ENCODE data around the gene ABHD12B. TPM values are rescaled to one million over a fixed set of nuclear protein-coding genes. Genes with fewer than 3 reads are reported as not detected.

The ABHD12B gene
- total and polyA plus RNA-seq, 2 experiments from 2014 or later = 9.0 to 52.8 TPM

DNA sequence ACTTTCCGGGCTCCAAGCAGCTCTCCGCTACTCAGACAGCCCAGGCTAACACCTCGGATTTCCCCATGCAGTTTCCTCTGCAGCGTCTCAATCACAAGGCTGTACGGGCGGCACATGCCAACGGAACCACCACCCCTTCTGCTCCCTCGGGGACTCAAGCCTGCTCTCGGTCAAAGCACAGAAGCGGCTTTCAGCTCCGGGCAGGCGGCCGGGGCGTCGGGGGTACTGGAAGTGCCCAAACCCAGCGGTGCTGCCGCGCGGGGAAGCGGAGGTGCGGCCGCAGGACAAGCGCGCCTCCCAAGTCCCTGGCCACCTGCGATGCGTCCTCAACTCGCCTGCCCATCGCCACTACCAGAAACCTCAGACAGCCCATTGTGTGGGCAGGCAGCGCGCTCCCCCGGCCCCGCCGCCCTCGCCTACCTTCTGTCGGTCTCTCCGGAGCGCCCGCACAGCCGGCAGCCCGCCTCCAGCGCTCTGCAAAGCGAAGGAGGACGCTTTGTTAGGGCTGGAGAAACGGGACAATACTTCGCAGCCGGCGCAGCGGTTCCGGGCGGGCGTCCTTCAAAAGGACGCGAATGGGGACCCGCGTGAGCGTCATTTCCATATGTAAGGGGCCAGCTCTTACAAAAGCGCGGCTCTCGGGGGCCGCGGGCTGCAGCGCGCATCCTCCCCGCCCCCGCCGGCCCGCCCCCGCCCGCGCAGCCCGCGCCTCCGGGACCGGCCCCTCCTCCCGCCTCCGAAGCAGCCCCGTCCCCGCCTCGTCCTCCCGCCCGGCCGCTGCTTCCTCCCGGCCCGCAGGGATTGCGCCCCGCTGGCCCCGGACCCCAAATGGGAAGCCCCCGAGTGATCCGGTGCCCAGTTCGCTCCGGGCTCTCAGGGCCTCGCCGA is 41.6 kb upstream of the ABHD12B start:
- peak overlapping the region; percentile 77 for H3K4me3 Mint-ChIP-seq
- Histone ChIP-seq H3K79me2 (replicated peaks; ENCODE audit: insufficient read depth) (peaks cover 35% of the 10 kb centered on the region), H3K27me3 (ENCODE audit: insufficient read depth) (peaks cover 89% of the 10 kb centered on the region), H3F3A (replicated peaks; ENCODE audit: low read depth) (peaks cover 16% of the 10 kb centered on the region), H2AFZ (peak overlapping the region; percentile 83), H3K9me2 (ENCODE audit: insufficient read depth) (no peaks in the 10 kb centered on the region), H3K36me3 (ENCODE audit: insufficient read depth) (no peaks in the 10 kb centered on the region), H3K4me1 (ENCODE audit: insufficient read depth) (peaks cover 20% of the 10 kb centered on the region), H4K20me1 (replicated peaks; ENCODE audit: insufficient read depth) (peaks cover 41% of the 10 kb centered on the region), H3K4me2 (peak overlapping the region; percentile 97), H3K27ac (ENCODE audit: low read depth) (no peak overlapping the region), H3K4me3 (peak overlapping the region; percentile 84)
- ATAC-seq = peak; percentile 73
- no peak overlapping the region for H3K27ac Mint-ChIP-seq
- DNase-seq (ENCODE audit: low spot score) = peak; percentile 83
- peaks cover 66% of the 10 kb centered on the region for H3K27me3 Mint-ChIP-seq (ENCODE audit: insufficient read depth, low read depth, poor library complexity)
- peaks cover 3% of the 10 kb centered on the region; the same call in 2 of the 3 replicates for H3K36me3 Mint-ChIP-seq (ENCODE audit: low read depth)
- TF ChIP-seq EZH2 (IDR thresholded peaks at IDR 0.05; ENCODE audit: low read depth, unreplicated experiment) (peak; percentile 4), ETS1 (IDR thresholded peaks at IDR 0.05) (no peak), NANOG (IDR thresholded peaks at IDR 0.05; ENCODE audit: borderline replicate concordance) (no peak), CREB1 (CRISPR knock-in tag; IDR thresholded peaks at IDR 0.05; ENCODE audit: low read depth) (0 out of 2 replicates have a peak, but pooled peaks have one; percentile 18), ZNF331 (CRISPR knock-in tag; IDR thresholded peaks at IDR 0.05; ENCODE audit: low read depth) (no peak), POLR2AphosphoS5 (IDR thresholded peaks at IDR 0.05; ENCODE audit: low read depth) (0 out of 2 replicates have a peak, but pooled peaks have one; percentile 14), ZNF114 (CRISPR knock-in tag; IDR thresholded peaks at IDR 0.05) (no peak), EZH2phosphoT487 (IDR thresholded peaks at IDR 0.05; ENCODE audit: unreplicated experiment) (no peak), JUNB (IDR thresholded peaks at IDR 0.05; ENCODE audit: unreplicated experiment) (no peak), STAT1 (IDR thresholded peaks at IDR 0.05; ENCODE audit: unreplicated experiment) (no peak)
- TF ChIP-seq, protein P1, sequence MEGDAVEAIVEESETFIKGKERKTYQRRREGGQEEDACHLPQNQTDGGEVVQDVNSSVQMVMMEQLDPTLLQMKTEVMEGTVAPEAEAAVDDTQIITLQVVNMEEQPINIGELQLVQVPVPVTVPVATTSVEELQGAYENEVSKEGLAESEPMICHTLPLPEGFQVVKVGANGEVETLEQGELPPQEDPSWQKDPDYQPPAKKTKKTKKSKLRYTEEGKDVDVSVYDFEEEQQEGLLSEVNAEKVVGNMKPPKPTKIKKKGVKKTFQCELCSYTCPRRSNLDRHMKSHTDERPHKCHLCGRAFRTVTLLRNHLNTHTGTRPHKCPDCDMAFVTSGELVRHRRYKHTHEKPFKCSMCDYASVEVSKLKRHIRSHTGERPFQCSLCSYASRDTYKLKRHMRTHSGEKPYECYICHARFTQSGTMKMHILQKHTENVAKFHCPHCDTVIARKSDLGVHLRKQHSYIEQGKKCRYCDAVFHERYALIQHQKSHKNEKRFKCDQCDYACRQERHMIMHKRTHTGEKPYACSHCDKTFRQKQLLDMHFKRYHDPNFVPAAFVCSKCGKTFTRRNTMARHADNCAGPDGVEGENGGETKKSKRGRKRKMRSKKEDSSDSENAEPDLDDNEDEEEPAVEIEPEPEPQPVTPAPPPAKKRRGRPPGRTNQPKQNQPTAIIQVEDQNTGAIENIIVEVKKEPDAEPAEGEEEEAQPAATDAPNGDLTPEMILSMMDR (conservative IDR thresholded peaks at IDR 0.05; ENCODE audit: low read depth in 2 of 2) = no peak
- TF ChIP-seq, protein P2, sequence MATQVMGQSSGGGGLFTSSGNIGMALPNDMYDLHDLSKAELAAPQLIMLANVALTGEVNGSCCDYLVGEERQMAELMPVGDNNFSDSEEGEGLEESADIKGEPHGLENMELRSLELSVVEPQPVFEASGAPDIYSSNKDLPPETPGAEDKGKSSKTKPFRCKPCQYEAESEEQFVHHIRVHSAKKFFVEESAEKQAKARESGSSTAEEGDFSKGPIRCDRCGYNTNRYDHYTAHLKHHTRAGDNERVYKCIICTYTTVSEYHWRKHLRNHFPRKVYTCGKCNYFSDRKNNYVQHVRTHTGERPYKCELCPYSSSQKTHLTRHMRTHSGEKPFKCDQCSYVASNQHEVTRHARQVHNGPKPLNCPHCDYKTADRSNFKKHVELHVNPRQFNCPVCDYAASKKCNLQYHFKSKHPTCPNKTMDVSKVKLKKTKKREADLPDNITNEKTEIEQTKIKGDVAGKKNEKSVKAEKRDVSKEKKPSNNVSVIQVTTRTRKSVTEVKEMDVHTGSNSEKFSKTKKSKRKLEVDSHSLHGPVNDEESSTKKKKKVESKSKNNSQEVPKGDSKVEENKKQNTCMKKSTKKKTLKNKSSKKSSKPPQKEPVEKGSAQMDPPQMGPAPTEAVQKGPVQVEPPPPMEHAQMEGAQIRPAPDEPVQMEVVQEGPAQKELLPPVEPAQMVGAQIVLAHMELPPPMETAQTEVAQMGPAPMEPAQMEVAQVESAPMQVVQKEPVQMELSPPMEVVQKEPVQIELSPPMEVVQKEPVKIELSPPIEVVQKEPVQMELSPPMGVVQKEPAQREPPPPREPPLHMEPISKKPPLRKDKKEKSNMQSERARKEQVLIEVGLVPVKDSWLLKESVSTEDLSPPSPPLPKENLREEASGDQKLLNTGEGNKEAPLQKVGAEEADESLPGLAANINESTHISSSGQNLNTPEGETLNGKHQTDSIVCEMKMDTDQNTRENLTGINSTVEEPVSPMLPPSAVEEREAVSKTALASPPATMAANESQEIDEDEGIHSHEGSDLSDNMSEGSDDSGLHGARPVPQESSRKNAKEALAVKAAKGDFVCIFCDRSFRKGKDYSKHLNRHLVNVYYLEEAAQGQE (IDR thresholded peaks at IDR 0.05; ENCODE audit: unreplicated experiment) = no peak
- TF ChIP-seq, protein P3, sequence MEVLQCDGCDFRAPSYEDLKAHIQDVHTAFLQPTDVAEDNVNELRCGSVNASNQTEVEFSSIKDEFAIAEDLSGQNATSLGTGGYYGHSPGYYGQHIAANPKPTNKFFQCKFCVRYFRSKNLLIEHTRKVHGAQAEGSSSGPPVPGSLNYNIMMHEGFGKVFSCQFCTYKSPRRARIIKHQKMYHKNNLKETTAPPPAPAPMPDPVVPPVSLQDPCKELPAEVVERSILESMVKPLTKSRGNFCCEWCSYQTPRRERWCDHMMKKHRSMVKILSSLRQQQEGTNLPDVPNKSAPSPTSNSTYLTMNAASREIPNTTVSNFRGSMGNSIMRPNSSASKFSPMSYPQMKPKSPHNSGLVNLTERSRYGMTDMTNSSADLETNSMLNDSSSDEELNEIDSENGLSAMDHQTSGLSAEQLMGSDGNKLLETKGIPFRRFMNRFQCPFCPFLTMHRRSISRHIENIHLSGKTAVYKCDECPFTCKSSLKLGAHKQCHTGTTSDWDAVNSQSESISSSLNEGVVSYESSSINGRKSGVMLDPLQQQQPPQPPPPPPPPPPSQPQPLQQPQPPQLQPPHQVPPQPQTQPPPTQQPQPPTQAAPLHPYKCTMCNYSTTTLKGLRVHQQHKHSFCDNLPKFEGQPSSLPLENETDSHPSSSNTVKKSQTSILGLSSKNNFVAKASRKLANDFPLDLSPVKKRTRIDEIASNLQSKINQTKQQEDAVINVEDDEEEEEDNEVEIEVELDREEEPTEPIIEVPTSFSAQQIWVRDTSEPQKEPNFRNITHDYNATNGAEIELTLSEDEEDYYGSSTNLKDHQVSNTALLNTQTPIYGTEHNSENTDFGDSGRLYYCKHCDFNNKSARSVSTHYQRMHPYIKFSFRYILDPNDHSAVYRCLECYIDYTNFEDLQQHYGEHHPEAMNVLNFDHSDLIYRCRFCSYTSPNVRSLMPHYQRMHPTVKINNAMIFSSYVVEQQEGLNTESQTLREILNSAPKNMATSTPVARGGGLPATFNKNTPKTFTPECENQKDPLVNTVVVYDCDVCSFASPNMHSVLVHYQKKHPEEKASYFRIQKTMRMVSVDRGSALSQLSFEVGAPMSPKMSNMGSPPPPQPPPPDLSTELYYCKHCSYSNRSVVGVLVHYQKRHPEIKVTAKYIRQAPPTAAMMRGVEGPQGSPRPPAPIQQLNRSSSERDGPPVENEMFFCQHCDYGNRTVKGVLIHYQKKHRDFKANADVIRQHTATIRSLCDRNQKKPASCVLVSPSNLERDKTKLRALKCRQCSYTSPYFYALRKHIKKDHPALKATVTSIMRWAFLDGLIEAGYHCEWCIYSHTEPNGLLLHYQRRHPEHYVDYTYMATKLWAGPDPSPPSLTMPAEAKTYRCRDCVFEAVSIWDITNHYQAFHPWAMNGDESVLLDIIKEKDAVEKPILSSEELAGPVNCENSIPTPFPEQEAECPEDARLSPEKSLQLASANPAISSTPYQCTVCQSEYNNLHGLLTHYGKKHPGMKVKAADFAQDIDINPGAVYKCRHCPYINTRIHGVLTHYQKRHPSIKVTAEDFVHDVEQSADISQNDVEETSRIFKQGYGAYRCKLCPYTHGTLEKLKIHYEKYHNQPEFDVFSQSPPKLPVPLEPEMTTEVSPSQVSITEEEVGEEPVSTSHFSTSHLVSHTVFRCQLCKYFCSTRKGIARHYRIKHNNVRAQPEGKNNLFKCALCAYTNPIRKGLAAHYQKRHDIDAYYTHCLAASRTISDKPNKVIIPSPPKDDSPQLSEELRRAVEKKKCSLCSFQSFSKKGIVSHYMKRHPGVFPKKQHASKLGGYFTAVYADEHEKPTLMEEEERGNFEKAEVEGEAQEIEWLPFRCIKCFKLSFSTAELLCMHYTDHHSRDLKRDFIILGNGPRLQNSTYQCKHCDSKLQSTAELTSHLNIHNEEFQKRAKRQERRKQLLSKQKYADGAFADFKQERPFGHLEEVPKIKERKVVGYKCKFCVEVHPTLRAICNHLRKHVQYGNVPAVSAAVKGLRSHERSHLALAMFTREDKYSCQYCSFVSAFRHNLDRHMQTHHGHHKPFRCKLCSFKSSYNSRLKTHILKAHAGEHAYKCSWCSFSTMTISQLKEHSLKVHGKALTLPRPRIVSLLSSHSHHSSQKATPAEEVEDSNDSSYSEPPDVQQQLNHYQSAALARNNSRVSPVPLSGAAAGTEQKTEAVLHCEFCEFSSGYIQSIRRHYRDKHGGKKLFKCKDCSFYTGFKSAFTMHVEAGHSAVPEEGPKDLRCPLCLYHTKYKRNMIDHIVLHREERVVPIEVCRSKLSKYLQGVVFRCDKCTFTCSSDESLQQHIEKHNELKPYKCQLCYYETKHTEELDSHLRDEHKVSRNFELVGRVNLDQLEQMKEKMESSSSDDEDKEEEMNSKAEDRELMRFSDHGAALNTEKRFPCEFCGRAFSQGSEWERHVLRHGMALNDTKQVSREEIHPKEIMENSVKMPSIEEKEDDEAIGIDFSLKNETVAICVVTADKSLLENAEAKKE (CRISPR knock-in tag; IDR thresholded peaks at IDR 0.05) = no peak
- no peaks in the 10 kb centered on the region; the same call in 2 of the 3 replicates for H3K9me3 Mint-ChIP-seq
- peaks cover 33% of the 10 kb centered on the region for H3K4me1 Mint-ChIP-seq

Data from GM23338 (cell line).